A549 (cell line): ENCODE data around the gene LSP1. TPM values are rescaled to one million over a fixed set of nuclear protein-coding genes. Genes with fewer than 3 reads are reported as not detected.

Experiments used
- ATAC-seq, 2 experiments: fragments of 200-7000 bp in 1 of 2; fragments of >200 bp in 1 of 2; cut with Nextera tagmentation in 1 of 2; cut with Tn5 transposase in 1 of 2; 3 replicates each; pipeline versions ENCODE4 v1.8.0 to v1.9.1; 2018 to 2020; ENCODE audit warnings: mild to moderate bottlenecking in 1 of 2, moderate library complexity in 1 of 2
- CTCF ChIA-PET: fragments of 300-600 bp; sonication (Branson Sonifier 250); formaldehyde crosslinking; extraction: SDS; loops from one replicate; lab custom pipeline; 2021; ENCODE audit warnings: antibody characterized with exemption, inconsistent platforms; lab: Yijun Ruan, JAX
- POLR2A ChIA-PET: fragments of 350-600 bp; formaldehyde crosslinking; extraction: SDS; loops from one replicate; lab custom pipeline; 2021; ENCODE audit warnings: antibody characterized with exemption, inconsistent platforms; lab: Yijun Ruan, JAX
- DNase-seq, 2 experiments: peaks; one replicate each; pipeline versions ENCODE4 v3.0.0 to v3.0.0-alpha.2; 2011 to 2016; ENCODE audit warnings: low read depth in 1 of 2, low spot score in 1 of 2
- FAIRE-seq: peaks from 2 replicates; lab custom pipeline; 2011; peaks lifted over from hg19 to GRCh38; lab: Jason Lieb, UNC
- H3K27ac ChIP-seq, 2 experiments: fragments of >200 bp; sonication (Bioruptor Twin); formaldehyde crosslinking; 3 replicates each; pipeline ENCODE4 v1.5.1; 2016 to 2017
- H3K4me1 ChIP-seq: fragments of >200 bp; sonication (Bioruptor Twin); formaldehyde crosslinking; 3 replicates; pipeline ENCODE4 v1.6.1; 2016
- H3K4me2 ChIP-seq: fragments of >200 bp; sonication (Bioruptor Twin); formaldehyde crosslinking; 3 replicates; pipeline ENCODE4 v1.6.1; 2016
- H3K4me3 ChIP-seq: fragments of >200 bp; sonication (Bioruptor Twin); formaldehyde crosslinking; 3 replicates; pipeline ENCODE4 v1.5.1; 2016
- H3K9me3 ChIP-seq: fragments of >200 bp; sonication (Bioruptor Twin); formaldehyde crosslinking; 3 replicates; pipeline ENCODE4 v1.6.1; 2016
- E2F6 ChIP-seq: IDR thresholded peaks from 2 replicates; pipeline ENCODE4 v1.6.1; 2012; ENCODE audit warnings: low read depth, borderline replicate concordance
- EHMT2 ChIP-seq: fragments of 200-600 bp; sonication (generic); IDR thresholded peaks from 2 replicates; pipeline ENCODE4 v1.6.1; 2016; ENCODE audit warnings: antibody characterized with exemption, low read depth, mild to moderate bottlenecking, moderate library complexity
- EP300 ChIP-seq, 2 experiments: fragments of >200 bp; sonication (Bioruptor Twin); formaldehyde crosslinking; IDR thresholded peaks; 2 replicates in 1 of 2; 3 replicates in 1 of 2; pipeline ENCODE4 v1.6.1; 2016 to 2017
- FOSL2 ChIP-seq, 2 experiments: fragments of 450-650 bp in 1 of 2; fragments of >200 bp in 1 of 2; sonication (Bioruptor Twin) in 1 of 2; formaldehyde crosslinking; IDR thresholded peaks; 2 replicates each; pipeline versions ENCODE4 v1.5.0 to v1.6.1; 2016 to 2020; ENCODE audit warnings: mild to moderate bottlenecking in 1 of 2, moderate library complexity in 1 of 2
- HDAC2 ChIP-seq: fragments of 200-600 bp; sonication (generic); IDR thresholded peaks from 2 replicates; pipeline ENCODE4 v1.6.1; 2016
- HEYL ChIP-seq: fragments of 250-450 bp; sonication (Bioruptor Pico); IDR thresholded peaks from 2 replicates; pipeline ENCODE4 v1.8.0; 2021; ENCODE audit warnings: mild to moderate bottlenecking, moderate library complexity
- MYC ChIP-seq: IDR thresholded peaks from 2 replicates; pipeline ENCODE4 v1.6.1; 2012; ENCODE audit warnings: mild to moderate bottlenecking, inconsistent platforms, low read length, improper control_type of control experiment, borderline replicate concordance
- NR3C1 ChIP-seq: fragments of >200 bp; sonication (Bioruptor Twin); formaldehyde crosslinking; IDR thresholded peaks from 3 replicates; pipeline ENCODE4 v1.6.1; 2017
- REST ChIP-seq: fragments of 200-600 bp; sonication (generic); IDR thresholded peaks from 2 replicates; pipeline ENCODE4 v1.6.1; 2016; ENCODE audit warnings: antibody characterized with exemption, mild to moderate bottlenecking, moderate library complexity
- WGBS: methylation state at CpG from one replicate; pipeline ENCODE4 v1.1.6; 2017; ENCODE audit errors: missing lambda C conversion rate; 5-methylcytosine and 5-hydroxymethylcytosine counted together
- polyA plus RNA-seq, 4 experiments: library from polyadenylated mRNA; depleted of rRNA in 3 of 4; stranded (reverse); fragments of >200 nt; fragmentation: RNase III in 1 of 4; extraction: RNeasy Plus Mini Kit Qiagen cat#74134 plus additional on column Dnase treatment in 1 of 4; gene quantifications; 2 replicates in 3 of 4; 3 replicates in 1 of 4; pipeline ENCODE4 v1.2.3, GENCODE V29; 2011 to 2017
- TF ChIP-seq, protein P1 (sequence below): fragments of 250-450 bp; sonication (Bioruptor Pico); IDR thresholded peaks from 2 replicates; pipeline ENCODE4 v1.5.0; 2020; ENCODE audit warnings: low read depth, mild to moderate bottlenecking, moderate library complexity
- TF ChIP-seq, protein P2 (sequence below): IDR thresholded peaks from 2 replicates; pipeline ENCODE4 v1.6.1; 2012

The LSP1 gene
- polyA plus RNA-seq, 2 of the 4 experiments (the other 2 are of a cell fraction), result 0.67 to 3.5 TPM

GRCh38 chr11:1863352-1864216 is 10.7 kb downstream of the LSP1 start:
- peaks cover 33% of the 10 kb centered on the region for H3K4me1 ChIP-seq
- peak overlapping the region; percentile 87 to 94 for H3K27ac ChIP-seq
- peak; percentile 85 to 91 for ATAC-seq
- H3K9me3 ChIP-seq, result no peaks in the 10 kb centered on the region
- TF ChIP-seq, protein P1, sequence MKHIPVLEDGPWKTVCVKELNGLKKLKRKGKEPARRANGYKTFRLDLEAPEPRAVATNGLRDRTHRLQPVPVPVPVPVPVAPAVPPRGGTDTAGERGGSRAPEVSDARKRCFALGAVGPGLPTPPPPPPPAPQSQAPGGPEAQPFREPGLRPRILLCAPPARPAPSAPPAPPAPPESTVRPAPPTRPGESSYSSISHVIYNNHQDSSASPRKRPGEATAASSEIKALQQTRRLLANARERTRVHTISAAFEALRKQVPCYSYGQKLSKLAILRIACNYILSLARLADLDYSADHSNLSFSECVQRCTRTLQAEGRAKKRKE, result 0 out of 2 replicates have a peak, but pooled peaks have one; percentile 61
- TF ChIP-seq, protein P2, sequence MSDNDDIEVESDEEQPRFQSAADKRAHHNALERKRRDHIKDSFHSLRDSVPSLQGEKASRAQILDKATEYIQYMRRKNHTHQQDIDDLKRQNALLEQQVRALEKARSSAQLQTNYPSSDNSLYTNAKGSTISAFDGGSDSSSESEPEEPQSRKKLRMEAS, result peak; percentile 79
- TF ChIP-seq HDAC2 (no peak), E2F6 (peak; percentile 44), EHMT2 (no peak), FOSL2 (IDR thresholded peaks at IDR 0.05) (no peak), FOSL2 (CRISPR knock-in tag; IDR thresholded peaks at IDR 0.05) (peak; percentile 94), HEYL (CRISPR knock-in tag) (no peak)
- TF ChIP-seq, all 56 proteins: peak for 4
- FAIRE-seq (no peak), DNase-seq (peak; percentile 71 to 86)
- Histone ChIP-seq H3K4me2 (peak overlapping the region; percentile 81), H3K4me3 (no peak overlapping the region)
- WGBS, result 32% methylated on average over 21 of the region's 27 CpGs
- CTCF ChIA-PET, result interaction anchor here (1.1 to 1.9 kb wide), 6 partner anchors 13 to 317 kb away, joined by 3 to 9 read pairs (median 6); no protein-coding TSS in a partner anchor
- POLR2A ChIA-PET, result interaction anchor here (0.5 kb wide), 1 partner anchor 14 kb away, joined by 9 read pairs; no protein-coding TSS in a partner anchor

- peak overlapping the region; percentile 87 to 94 for H3K27ac ChIP-seq
- H3K4me3 ChIP-seq, result no peak overlapping the region
- peaks cover 33% of the 10 kb centered on the region for H3K4me1 ChIP-seq
- H3K4me2 ChIP-seq, result peak overlapping the region; percentile 81
- POLR2A ChIA-PET, result no interaction called here
- no peaks in the 10 kb centered on the region for H3K9me3 ChIP-seq
- FAIRE-seq, result no peak
- no peak for DNase-seq
- ATAC-seq, result no peak
- WGBS, result 95% methylated on average over 18 of the region's 18 CpGs
- TF ChIP-seq NR3C1 (no peak), E2F6 (no peak), EP300 (IDR thresholded peaks at IDR 0.05) (no peak), MYC (no peak), REST (no peak)
- CTCF ChIA-PET, result interaction anchor here (1.0 to 3.5 kb wide), 3 partner anchors 12 to 90 kb away, joined by 3 to 19 read pairs (median 12); no protein-coding TSS in a partner anchor
Measured at GRCh38 chr11:1864231-1864630, 11.3 kb downstream of the LSP1 start.
